Tibial artery (tissue), 4 donors: Measurements from ENCODE around the gene ZNF784.

Experiments used
- DNase-seq, 2 donors: peaks; one replicate each; pipeline ENCODE4 v3.0.0-alpha.2; 2019
- H3K27ac ChIP-seq, 2 donors: fragments of 200-600 bp; sonication (generic) in 1 of 2; 1 replicate in 1 of 2; 2 replicates in 1 of 2; pipeline ENCODE4 v1.5.1; 2018 to 2019; ENCODE audit warnings: mild to moderate bottlenecking in 1 of 2
- H3K27me3 ChIP-seq, 2 donors: fragments of 200-600 bp; sonication (generic) in 1 of 2; one replicate each; pipeline versions ENCODE4 v1.5.1 to v1.6.0; 2016 to 2019
- H3K36me3 ChIP-seq, 3 donors: fragments of 200-600 bp; sonication (generic) in 2 of 3; one replicate each; pipeline ENCODE4 v1.5.1; 2016 to 2019; ENCODE audit warnings: mild to moderate bottlenecking in 2 of 3
- H3K4me1 ChIP-seq, 4 donors: fragments of 200-600 bp; sonication (generic) in 2 of 4; 1 replicate in 3 of 4; 2 replicates in 1 of 4; pipeline ENCODE4 v1.5.1; 2016 to 2019
- H3K4me3 ChIP-seq, 2 donors: fragments of 200-600 bp; sonication (generic) in 1 of 2; 1 replicate in 1 of 2; 2 replicates in 1 of 2; pipeline ENCODE4 v1.5.1; 2018 to 2019; ENCODE audit warnings: mild to moderate bottlenecking in 2 of 2
- H3K9me3 ChIP-seq, 3 donors: fragments of 200-600 bp; sonication (generic) in 1 of 3; one replicate each; pipeline ENCODE4 v1.5.1; 2016 to 2019
- CTCF ChIP-seq, 2 experiments: fragments of 200-600 bp in 1 of 2; fragments of 450-650 bp in 1 of 2; IDR thresholded peaks; one replicate each; pipeline ENCODE4 v1.5.1; 2017 to 2019; ENCODE audit warnings: antibody characterized with exemption in 2 of 2, mild to moderate bottlenecking in 1 of 2, moderate library complexity in 1 of 2
- intact Hi-C: fragments of 100-400 bp; cut with DNase I; formaldehyde crosslinking; loops from one replicate; pipeline ENCODE4 v1.15.0; 2023; ENCODE audit warnings: low total_unique reads

ZNF784 gene

GRCh38 chr19:55640577-55641425, 16.4 kb upstream of the ZNF784 start, which contains the start of gene ZNF580:
TSS of gene ZNF580 (plus strand) at chr19:55641002. CDS start at chr19:55642509, 1,507 bp downstream.
- H3K4me1 ChIP-seq = peaks cover 5 to 88% (median 66%) of the 10 kb centered on the region in 4 donors

GRCh38 chr19:55640043-55640576, 15.7 kb upstream of the ZNF784 start:
- Histone ChIP-seq H3K27me3 (no peaks in the 10 kb centered on the region), H3K27ac (peak overlapping the region; percentile 92 to 95), H3K9me3 (no peaks in the 10 kb centered on the region), H3K36me3 (peaks cover 0 to 12% (median 6%) of the 10 kb centered on the region in 3 donors), H3K4me1 (peaks cover 5 to 88% (median 68%) of the 10 kb centered on the region in 4 donors), H3K4me3 (peak overlapping the region; percentile 86 to 92)
- intact Hi-C loops = no loop called here
- DNase-seq = peak; percentile 50 to 81
- TF ChIP-seq CTCF (IDR thresholded peaks at IDR 0.05) = peak; percentile 37 to 38

More at GRCh38 chr19:55640577-55641425, 16.4 kb upstream of the ZNF784 start, which contains the start of gene ZNF580:
- intact Hi-C loops = no loop called here
- H3K9me3 ChIP-seq = no peaks in the 10 kb centered on the region
- H3K36me3 ChIP-seq = peaks cover 0 to 19% (median 10%) of the 10 kb centered on the region in 3 donors
- peak in 1 of 2 donors; percentile 81 for DNase-seq
- H3K27me3 ChIP-seq = no peaks in the 10 kb centered on the region
- TF ChIP-seq CTCF (IDR thresholded peaks at IDR 0.05) = no peak
- H3K27ac ChIP-seq = peak within 1 kb of the TSS; percentile 92 to 95
- peak within 1 kb of the TSS; percentile 86 to 92 for H3K4me3 ChIP-seq

- intact Hi-C loops = loop anchor here (10.0 kb wide), 1 partner anchor 234 kb away; the partner anchor contains the start of gene UBE2S
- H3K27ac ChIP-seq = no peak overlapping the region
- no peak for DNase-seq
- H3K4me3 ChIP-seq = no peak overlapping the region
- H3K36me3 ChIP-seq = peaks cover 0 to 6% (median 0%) of the 10 kb centered on the region in 3 donors
- peak in 1 of 2 experiments; percentile 21 for TF ChIP-seq CTCF (IDR thresholded peaks at IDR 0.05)
- no peaks in the 10 kb centered on the region for H3K27me3 ChIP-seq
- H3K4me1 ChIP-seq = peaks cover 5 to 81% (median 67%) of the 10 kb centered on the region in 4 donors
- H3K9me3 ChIP-seq = no peaks in the 10 kb centered on the region
Measured at GRCh38 chr19:55638864-55639359, 14.5 kb upstream of the ZNF784 start.

- Histone ChIP-seq H3K27me3 (no peaks in the 10 kb centered on the region), H3K36me3 (peaks cover 0 to 6% (median 0%) of the 10 kb centered on the region in 3 donors), H3K9me3 (no peaks in the 10 kb centered on the region), H3K4me3 (no peak overlapping the region), H3K27ac (no peak overlapping the region), H3K4me1 (peaks cover 5 to 68% (median 59%) of the 10 kb centered on the region in 4 donors)
- no peak for DNase-seq
- intact Hi-C loops = loop anchor here (10.0 kb wide), 1 partner anchor 233 kb away; the partner anchor contains the start of gene UBE2S
- TF ChIP-seq CTCF (IDR thresholded peaks at IDR 0.05) = no peak
Measured at GRCh38 chr19:55637534-55637933, 13.2 kb upstream of the ZNF784 start.

GRCh38 chr19:55636723-55637122, 12.4 kb upstream of the ZNF784 start:
- Histone ChIP-seq H3K9me3 (no peaks in the 10 kb centered on the region), H3K27me3 (no peaks in the 10 kb centered on the region), H3K4me1 (peaks cover 5 to 60% (median 51%) of the 10 kb centered on the region in 4 donors), H3K4me3 (peak overlapping the region in 1 of 2 donors; percentile 95), H3K27ac (peak overlapping the region in 1 of 2 donors; percentile 100), H3K36me3 (peaks cover 0 to 6% (median 0%) of the 10 kb centered on the region in 3 donors)
- intact Hi-C loops = loop anchor here (10.0 kb wide), 1 partner anchor 232 kb away; the partner anchor contains the start of gene UBE2S
- no peak for DNase-seq
- TF ChIP-seq CTCF (IDR thresholded peaks at IDR 0.05) = no peak
